OCI-LY7 (cell line): ENCODE data around the gene VPS26C. TPM values are rescaled to one million over a fixed set of nuclear protein-coding genes. Genes with fewer than 3 reads are reported as not detected.

Experiments
- BruUV-seq: library from RNA; stranded (reverse); fragments of 400-500 nt; replicated peaks from 2 replicates; lab custom pipeline; 2021; lab: Mats Ljungman, UMichigan
- CTCF ChIA-PET: fragments of 300-600 bp; sonication (Branson Sonifier 250); formaldehyde crosslinking; loops from one replicate; lab custom pipeline; 2022; ENCODE audit warnings: antibody characterized with exemption; ENCODE audit not compliant: unreplicated experiment; lab: Charles Lee
- POLR2A ChIA-PET: fragments of 300-600 bp; sonication (Branson Sonifier 250); formaldehyde crosslinking; loops from one replicate; lab custom pipeline; 2022; ENCODE audit warnings: antibody characterized with exemption; lab: Charles Lee
- DNase-seq: peaks from one replicate; pipeline ENCODE4 v3.0.0-alpha.2; 2015; ENCODE audit warnings: low spot score
- H2AFZ ChIP-seq: fragments of 200-600 bp; sonication (generic), shearing (Covaris generic); 2 replicates; pipeline ENCODE4 v1.6.1; 2014; ENCODE audit warnings: mild to moderate bottlenecking, antibody characterized with exemption, low read length, moderate library complexity
- H3K27ac ChIP-seq: fragments of 200-600 bp; sonication (generic); 2 replicates; pipeline ENCODE4 v1.5.1; 2014; ENCODE audit warnings: mixed run types, low read depth, mild to moderate bottlenecking, moderate library complexity, low read length, inconsistent platforms; ENCODE audit not compliant: poor library complexity, severe bottlenecking
- H3K36me3 ChIP-seq: fragments of 200-600 bp; sonication (generic); 2 replicates; pipeline ENCODE4 v1.6.1; 2014; ENCODE audit warnings: mild to moderate bottlenecking, antibody characterized with exemption, low read length, moderate library complexity, mixed read lengths; ENCODE audit not compliant: insufficient read depth
- H3K4me1 ChIP-seq: fragments of 200-600 bp; sonication (generic); 2 replicates; pipeline ENCODE4 v1.5.1; 2014; ENCODE audit warnings: mild to moderate bottlenecking, low read length; ENCODE audit not compliant: insufficient read depth, poor library complexity, severe bottlenecking
- H3K4me2 ChIP-seq: fragments of 200-600 bp; sonication (generic); 2 replicates; pipeline ENCODE4 v1.6.1; 2014; ENCODE audit warnings: mild to moderate bottlenecking, low read length
- H3K4me3 ChIP-seq: fragments of 200-600 bp; sonication (generic); 2 replicates; pipeline ENCODE4 v1.5.1; 2014; ENCODE audit warnings: mild to moderate bottlenecking, low read depth, low read length; ENCODE audit not compliant: poor library complexity, severe bottlenecking
- H3K79me2 ChIP-seq: fragments of 200-600 bp; sonication (generic); 2 replicates; pipeline ENCODE4 v1.6.1; 2016; ENCODE audit warnings: low read depth, mild to moderate bottlenecking, low read length, moderate library complexity, mixed read lengths; ENCODE audit not compliant: insufficient read depth
- H3K9me2 ChIP-seq: fragments of 200-600 bp; sonication (generic); 2 replicates; pipeline ENCODE4 v1.6.1; 2016; ENCODE audit warnings: mild to moderate bottlenecking, low read length, mixed read lengths; ENCODE audit not compliant: insufficient read depth
- H3K9me3 ChIP-seq: fragments of 200-600 bp; sonication (generic); 2 replicates; pipeline ENCODE4 v1.6.1; 2014; ENCODE audit warnings: mild to moderate bottlenecking, mixed run types, low read length, mixed read lengths
- H4K20me1 ChIP-seq: fragments of 200-600 bp; sonication (generic); 2 replicates; pipeline ENCODE4 v1.6.1; 2014; ENCODE audit warnings: mild to moderate bottlenecking, antibody characterized with exemption, low read length, moderate library complexity, mixed read lengths; ENCODE audit not compliant: insufficient read depth
- CTCF ChIP-seq: fragments of 200-600 bp; sonication (generic); conservative IDR thresholded peaks from 2 replicates; pipeline ENCODE4 v1.5.1; 2014; ENCODE audit warnings: mild to moderate bottlenecking, antibody characterized with exemption, low read length, moderate library complexity, mixed read lengths
- EZH2phosphoT487 ChIP-seq: fragments of 200-600 bp; sonication (generic); IDR thresholded peaks from 2 replicates; pipeline ENCODE4 v1.6.1; 2018; ENCODE audit warnings: low read depth, borderline replicate concordance, mild to moderate bottlenecking, mixed run types, antibody characterized with exemption, low read length, moderate library complexity, mixed read lengths
- intact Hi-C: fragments of 100-400 bp; cut with micrococcal nuclease; formaldehyde crosslinking; loops from one replicate; pipeline ENCODE4 v1.10.0; 2022; ENCODE audit not compliant: unreplicated experiment
- total RNA-seq, 2 experiments: library from RNA; depleted of rRNA in 1 of 2; stranded (reverse); fragments of >200 nt in 1 of 2; shearing (Covaris generic) in 1 of 2; gene quantifications; 2 replicates each; pipeline ENCODE4 v1.2.3, GENCODE V29; 2014 to 2022

The VPS26C gene
- total RNA-seq, 2 experiments from 2014 or later: 33.0 to 46.7 TPM

GRCh38 chr21:37278199-37278598, 11.1 kb upstream of the VPS26C start:
- DNase-seq: no peak
- Histone ChIP-seq H3K9me3 (no peaks in the 10 kb centered on the region), H4K20me1 (no peaks in the 10 kb centered on the region), H3K4me3 (no peak overlapping the region), H3K4me1 (no peaks in the 10 kb centered on the region), H3K27ac (no peak overlapping the region), H3K79me2 (no peaks in the 10 kb centered on the region), H3K36me3 (no peaks in the 10 kb centered on the region), H2AFZ (no peak overlapping the region), H3K9me2 (no peaks in the 10 kb centered on the region), H3K4me2 (no peak overlapping the region)
- TF ChIP-seq CTCF: no peak
- TF ChIP-seq EZH2phosphoT487: no peak
- ChIA-PET CTCF (no interaction called here), POLR2A (interaction anchor here (0.8 kb wide), 1 partner anchor 101 kb away, joined by 4 read pairs; no protein-coding TSS in a partner anchor)
- intact Hi-C loops: no loop called here
- no TSS peak for BruUV-seq

GRCh38 chr21:37276377-37276776, 9.2 kb upstream of the VPS26C start:
- no peak overlapping the region for H2AFZ ChIP-seq

More at GRCh38 chr21:37276377-37276776, 9.2 kb upstream of the VPS26C start:
- TF ChIP-seq CTCF: no peak
- no peak for TF ChIP-seq EZH2phosphoT487
- no peak overlapping the region for H3K27ac ChIP-seq
- H3K4me3 ChIP-seq: no peak overlapping the region
- no peaks in the 10 kb centered on the region for H3K36me3 ChIP-seq
- ChIA-PET CTCF (no interaction called here), POLR2A (interaction anchor here (0.6 to 1.1 kb wide), 2 partner anchors 29 to 1142 kb away, joined by 3 read pairs; no protein-coding TSS in a partner anchor)
- no peak for DNase-seq
- no peaks in the 10 kb centered on the region for H3K79me2 ChIP-seq
- no peak overlapping the region for H3K4me2 ChIP-seq
- intact Hi-C loops: no loop called here
- no TSS peak for BruUV-seq
- H3K4me1 ChIP-seq: no peaks in the 10 kb centered on the region
- no peaks in the 10 kb centered on the region for H4K20me1 ChIP-seq
- no peaks in the 10 kb centered on the region for H3K9me2 ChIP-seq
- H3K9me3 ChIP-seq: no peaks in the 10 kb centered on the region
